HepG2 (cell line): ENCODE measurements around the gene MRPL28. TPM values are rescaled to one million over a fixed set of nuclear protein-coding genes. Genes with fewer than 3 reads are reported as not detected.

Source experiments
- CREB1 ChIP-seq, 2 experiments: fragments of 450-650 bp in 1 of 2; IDR thresholded peaks; 2 replicates each; pipeline ENCODE4 v1.6.1; 2016 to 2017; ENCODE audit warnings: control low read depth in 1 of 2, mild to moderate bottlenecking in 1 of 2, missing compliant biosample characterization in 1 of 2, missing genetic modification characterization in 1 of 2
- CTCF ChIP-seq: sonication (generic); formaldehyde crosslinking; IDR thresholded peaks from 2 replicates; pipeline ENCODE4 v1.5.0; 2020; ENCODE audit warnings: mild to moderate bottlenecking, missing genetic modification reagents, moderate library complexity
- DMAP1 ChIP-seq: IDR thresholded peaks from 2 replicates; pipeline ENCODE4 v1.6.1; 2016
- FOXO4 ChIP-seq: sonication (generic); formaldehyde crosslinking; conservative IDR thresholded peaks from 2 replicates; pipeline ENCODE4 v1.8.1; 2023; ENCODE audit warnings: missing genetic modification reagents
- FOXP4 ChIP-seq: sonication (generic); formaldehyde crosslinking; IDR thresholded peaks from 2 replicates; pipeline ENCODE4 v1.4.0; 2020; ENCODE audit warnings: missing genetic modification reagents
- HNRNPK ChIP-seq: fragments of 200-400 bp; formaldehyde crosslinking; IDR thresholded peaks from 2 replicates; pipeline ENCODE4 v1.6.1; 2018; ENCODE audit warnings: low read length, low read depth, moderate library complexity, mild to moderate bottlenecking; ENCODE audit not compliant: poor library complexity, severe bottlenecking
- HOXA5 ChIP-seq: sonication (generic); formaldehyde crosslinking; IDR thresholded peaks from 2 replicates; pipeline ENCODE4 v1.4.0; 2020; ENCODE audit warnings: missing genetic modification reagents
- LCORL ChIP-seq, 2 experiments: fragments of 450-650 bp in 1 of 2; sonication (generic) in 1 of 2; formaldehyde crosslinking in 1 of 2; IDR thresholded peaks; 2 replicates each; pipeline versions ENCODE4 v1.5.0 to v1.6.1; 2017 to 2020; ENCODE audit warnings: antibody characterized with exemption in 1 of 2, missing genetic modification reagents in 1 of 2
- MTERF4 ChIP-seq: sonication (generic); formaldehyde crosslinking; IDR thresholded peaks from 2 replicates; pipeline ENCODE4 v1.8.0; 2023; ENCODE audit warnings: mild to moderate bottlenecking, missing genetic modification reagents
- NCOA5 ChIP-seq: sonication (generic); formaldehyde crosslinking; IDR thresholded peaks from 2 replicates; pipeline ENCODE4 v1.4.0; 2020; ENCODE audit warnings: missing genetic modification reagents
- NR3C1 ChIP-seq: sonication (generic); formaldehyde crosslinking; IDR thresholded peaks from 2 replicates; pipeline ENCODE4 v1.4.0; 2020; ENCODE audit warnings: missing genetic modification reagents
- PHF20 ChIP-seq: sonication (generic); formaldehyde crosslinking; IDR thresholded peaks from 2 replicates; pipeline ENCODE4 v1.5.0; 2020; ENCODE audit warnings: mild to moderate bottlenecking, missing genetic modification reagents
- PHF8 ChIP-seq: sonication (generic); formaldehyde crosslinking; IDR thresholded peaks from 2 replicates; pipeline ENCODE4 v1.5.0; 2020; ENCODE audit warnings: missing genetic modification reagents
- POLR2AphosphoS5 ChIP-seq: IDR thresholded peaks from 2 replicates; pipeline ENCODE4 v1.6.1; 2012; ENCODE audit warnings: low read depth, low read length
- RAD21 ChIP-seq: fragments of 450-650 bp; formaldehyde crosslinking; IDR thresholded peaks from 2 replicates; pipeline ENCODE4 v1.5.0; 2020; ENCODE audit warnings: mild to moderate bottlenecking
- TP53 ChIP-seq: sonication (generic); formaldehyde crosslinking; conservative IDR thresholded peaks from 2 replicates; pipeline ENCODE4 v1.4.0; 2020; ENCODE audit warnings: missing genetic modification reagents
- UBTF ChIP-seq: sonication (generic); formaldehyde crosslinking; IDR thresholded peaks from 2 replicates; pipeline ENCODE4 v1.4.0; 2020; ENCODE audit warnings: mild to moderate bottlenecking, missing genetic modification reagents
- ZIK1 ChIP-seq: sonication (generic); formaldehyde crosslinking; IDR thresholded peaks from 2 replicates; pipeline ENCODE4 v1.5.0; 2020; ENCODE audit warnings: mild to moderate bottlenecking, low read depth, missing genetic modification reagents, borderline replicate concordance
- ZNF33A ChIP-seq: sonication (generic); formaldehyde crosslinking; IDR thresholded peaks from 2 replicates; pipeline ENCODE4 v1.5.1; 2020; ENCODE audit warnings: missing genetic modification reagents, mild to moderate bottlenecking, moderate library complexity, borderline replicate concordance
- ZNF740 ChIP-seq: sonication (generic); formaldehyde crosslinking; IDR thresholded peaks from 2 replicates; pipeline ENCODE4 v1.4.0; 2020; ENCODE audit warnings: missing genetic modification reagents
- ZNF766 ChIP-seq: sonication (generic); formaldehyde crosslinking; IDR thresholded peaks from 2 replicates; pipeline ENCODE4 v1.5.0; 2020; ENCODE audit warnings: missing genetic modification reagents, borderline replicate concordance
- polyA plus RNA-seq, 8 experiments: library from polyadenylated mRNA; depleted of rRNA in 3 of 8; stranded (reverse) in 7 of 8; unstranded in 1 of 8; fragments of >200 nt; fragmentation: Illumina TruSeq in 4 of 8; extraction: Trizol in 4 of 8; gene quantifications; 2 replicates each; pipeline versions ENCODE4 v1.2.1 to v1.2.3, GENCODE V29; 2011 to 2016; ENCODE audit warnings: low read depth in 4 of 8, missing spikeins in 1 of 8, mixed read lengths in 1 of 8; ENCODE audit not compliant: insufficient read depth in 1 of 8
- total RNA-seq, 5 experiments: library from RNA; depleted of rRNA; stranded (reverse); fragments of >200 nt; fragmentation: Illumina TruSeq; extraction: Trizol; gene quantifications; 2 replicates each; pipeline ENCODE4 v1.2.3, GENCODE V29; 2016; ENCODE audit warnings: low read depth in 1 of 5

MRPL28 gene
- total and polyA plus RNA-seq, 2 of the 13 experiments (the other 11 are each of a cell fraction or from before 2014, with no cell fraction given) = 114 to 135 TPM

- TF ChIP-seq POLR2AphosphoS5 (no peak), HOXA5 (no peak), CTCF (CRISPR knock-in tag) (peak; percentile 37; the same call in 1 of the 2 replicates), DMAP1 (CRISPR knock-in tag) (no peak), NCOA5 (CRISPR knock-in tag) (no peak), NR3C1 (CRISPR knock-in tag) (no peak), RAD21 (CRISPR knock-in tag) (peak; percentile 45; the same call in 1 of the 2 replicates), ZIK1 (CRISPR knock-in tag) (0 out of 2 replicates have a peak, but pooled peaks have one; percentile 3), PHF8 (CRISPR knock-in tag) (peak; percentile 10; the same call in 1 of the 2 replicates), PHF20 (CRISPR knock-in tag) (no peak), ZNF766 (CRISPR knock-in tag) (no peak), UBTF (peak; percentile 19; the same call in 1 of the 2 replicates), MTERF4 (no peak), TP53 (CRISPR knock-in tag) (no peak), FOXO4 (CRISPR knock-in tag) (no peak), LCORL (IDR thresholded peaks at IDR 0.05) (no peak), LCORL (CRISPR knock-in tag; IDR thresholded peaks at IDR 0.05) (0 out of 2 replicates have a peak, but pooled peaks have one; percentile 23), FOXP4 (CRISPR knock-in tag) (no peak), ZNF33A (CRISPR knock-in tag) (no peak), ZNF740 (CRISPR knock-in tag) (peak; percentile 67), HNRNPK (peak; percentile 97), CREB1 (IDR thresholded peaks at IDR 0.05) (0 out of 2 replicates have a peak, but pooled peaks have one; percentile 12), CREB1 (CRISPR knock-in tag; IDR thresholded peaks at IDR 0.05) (no peak)
Measured at GRCh38 chr16:397736-398332, 27.5 kb upstream of the MRPL28 start (continued).
